GM12878 (cell line): ENCODE data around the gene NYAP1.

Source experiments
- ATF7 ChIP-seq: fragments of 450-650 bp; IDR thresholded peaks from 2 replicates; pipeline ENCODE4 v1.6.1; 2016; ENCODE audit warnings: low read depth, mild to moderate bottlenecking
- CHD4 ChIP-seq: fragments of 200-600 bp; sonication (generic); IDR thresholded peaks from 2 replicates; pipeline ENCODE4 v1.6.1; 2016; ENCODE audit warnings: mild to moderate bottlenecking
- EP300 ChIP-seq, 2 experiments: fragments of 150-350 bp in 1 of 2; IDR thresholded peaks; 2 replicates each; pipeline ENCODE4 v1.6.1; 2011 to 2012; ENCODE audit warnings: low read depth in 2 of 2, low read length in 2 of 2, borderline replicate concordance in 1 of 2, improper control_type of control experiment in 1 of 2, inconsistent platforms in 1 of 2; ENCODE audit not compliant: control insufficient read depth in 1 of 2
- HCFC1 ChIP-seq: fragments of 150-350 bp; IDR thresholded peaks from 2 replicates; pipeline ENCODE4 v1.6.1; 2014; ENCODE audit warnings: low read length
- HDAC2 ChIP-seq: fragments of 200-600 bp; sonication (generic); IDR thresholded peaks from 2 replicates; pipeline ENCODE4 v1.6.1; 2017
- RAD21 ChIP-seq: IDR thresholded peaks from 2 replicates; pipeline ENCODE4 v1.6.1; 2011; ENCODE audit warnings: mild to moderate bottlenecking, low read depth, low read length, moderate library complexity; ENCODE audit not compliant: insufficient read depth
- RCOR1 ChIP-seq: conservative IDR thresholded peaks from 2 replicates; pipeline ENCODE4 v1.6.1; 2012; ENCODE audit warnings: low read depth, low read length, improper control_type of control experiment
- TF ChIP-seq, protein P1 (sequence below), 3 experiments: IDR thresholded peaks in 2 of 3; conservative IDR thresholded peaks in 1 of 3; 2 replicates each; pipeline ENCODE4 v1.5.1; 2011; ENCODE audit warnings: low read depth in 3 of 3, low read length in 3 of 3, mild to moderate bottlenecking in 3 of 3, control low read depth in 2 of 3, moderate library complexity in 2 of 3, inconsistent platforms in 1 of 3, mixed read lengths in 1 of 3; ENCODE audit not compliant: control insufficient read depth in 2 of 3, insufficient read depth in 1 of 3; ENCODE audit errors: extremely low read depth in 1 of 3

DNA sequence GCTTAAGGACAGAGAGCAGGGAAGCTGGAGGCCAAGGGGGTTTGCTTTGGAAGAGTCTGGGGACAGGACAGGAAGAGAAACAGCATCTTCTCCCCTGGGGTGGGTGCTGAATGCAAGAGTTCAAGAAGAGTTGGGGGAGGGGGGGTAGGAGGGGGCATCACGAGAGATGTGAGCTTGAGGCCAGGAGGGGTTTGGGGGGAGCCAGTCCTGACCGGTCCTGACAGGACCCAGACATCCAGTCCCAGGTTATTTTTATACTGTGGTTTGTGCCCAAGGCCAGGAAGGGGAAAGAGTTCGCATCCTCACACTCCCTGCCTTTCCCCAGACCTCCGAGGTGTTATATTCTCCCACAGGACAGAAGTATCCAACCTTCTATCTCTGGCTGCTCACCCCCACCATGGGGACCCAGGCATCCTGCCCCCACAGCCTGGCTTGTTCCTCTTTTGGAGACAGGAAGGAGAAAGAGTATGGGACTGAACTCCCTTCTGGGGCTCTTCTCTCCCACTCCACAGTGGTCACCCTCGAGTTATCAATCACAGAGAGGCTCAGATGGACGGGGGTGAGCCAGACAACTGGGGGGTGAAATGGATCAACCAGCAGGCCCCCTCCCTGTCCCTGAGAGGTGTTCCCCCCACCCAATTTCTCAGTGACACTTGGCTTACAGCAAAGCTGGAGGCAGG lies 7.5 kb upstream of the NYAP1 start:
- TF ChIP-seq CHD4 (no peak), RCOR1 (no peak), HDAC2 (no peak), ATF7 (no peak), HCFC1 (no peak), RAD21 (no peak), EP300 (IDR thresholded peaks at IDR 0.05; ENCODE audit: borderline replicate concordance in 1 of 2, control insufficient read depth in 1 of 2, low read depth in 2 of 2, low read length in 2 of 2) (no peak)
- TF ChIP-seq, protein P1, sequence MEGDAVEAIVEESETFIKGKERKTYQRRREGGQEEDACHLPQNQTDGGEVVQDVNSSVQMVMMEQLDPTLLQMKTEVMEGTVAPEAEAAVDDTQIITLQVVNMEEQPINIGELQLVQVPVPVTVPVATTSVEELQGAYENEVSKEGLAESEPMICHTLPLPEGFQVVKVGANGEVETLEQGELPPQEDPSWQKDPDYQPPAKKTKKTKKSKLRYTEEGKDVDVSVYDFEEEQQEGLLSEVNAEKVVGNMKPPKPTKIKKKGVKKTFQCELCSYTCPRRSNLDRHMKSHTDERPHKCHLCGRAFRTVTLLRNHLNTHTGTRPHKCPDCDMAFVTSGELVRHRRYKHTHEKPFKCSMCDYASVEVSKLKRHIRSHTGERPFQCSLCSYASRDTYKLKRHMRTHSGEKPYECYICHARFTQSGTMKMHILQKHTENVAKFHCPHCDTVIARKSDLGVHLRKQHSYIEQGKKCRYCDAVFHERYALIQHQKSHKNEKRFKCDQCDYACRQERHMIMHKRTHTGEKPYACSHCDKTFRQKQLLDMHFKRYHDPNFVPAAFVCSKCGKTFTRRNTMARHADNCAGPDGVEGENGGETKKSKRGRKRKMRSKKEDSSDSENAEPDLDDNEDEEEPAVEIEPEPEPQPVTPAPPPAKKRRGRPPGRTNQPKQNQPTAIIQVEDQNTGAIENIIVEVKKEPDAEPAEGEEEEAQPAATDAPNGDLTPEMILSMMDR (IDR thresholded peaks at IDR 0.05 in 2 of 3, conservative IDR thresholded peaks at IDR 0.05 in 1 of 3; ENCODE audit: control insufficient read depth in 2 of 3, extremely low read depth in 1 of 3, insufficient read depth in 1 of 3, low read depth in 3 of 3, low read length in 3 of 3) = no peak
